LoVo (cell line): ENCODE results near the gene RAB36.

Source experiments
- DNase-seq: peaks from one replicate; pipeline ENCODE4 v3.0.0-alpha.2; 2016; ENCODE audit warnings: low spot score

RAB36 gene

GRCh38 chr22:23144932-23145877 is at the start of gene RAB36:
TSS of gene RAB36 (plus strand) at chr22:23145477. CDS start at chr22:23146617, 1,140 bp downstream.
- peak; percentile 88 for DNase-seq

GRCh38 chr22:23095733-23096342 is 49.4 kb upstream of the RAB36 start:
- no peak for DNase-seq

- peak; percentile 30 for DNase-seq
Observed at GRCh38 chr22:23097412-23098229, 47.7 kb upstream of the RAB36 start.

- DNase-seq: no peak
Observed at GRCh38 chr22:23098230-23098705, 47.0 kb upstream of the RAB36 start.

GRCh38 chr22:23098718-23099530 is 46.4 kb upstream of the RAB36 start:
- no peak for DNase-seq

- DNase-seq: no peak
Observed at GRCh38 chr22:23099531-23099804, 45.8 kb upstream of the RAB36 start.

GRCh38 chr22:23100124-23100801 is 45.0 kb upstream of the RAB36 start:
- no peak for DNase-seq

- no peak for DNase-seq
Observed at GRCh38 chr22:23101524-23101923, 43.8 kb upstream of the RAB36 start.

GRCh38 chr22:23102002-23102655 is 43.1 kb upstream of the RAB36 start:
- no peak for DNase-seq

- no peak for DNase-seq
Observed at GRCh38 chr22:23102776-23103175, 42.5 kb upstream of the RAB36 start.

- DNase-seq: no peak
Observed at GRCh38 chr22:23103199-23103954, 41.9 kb upstream of the RAB36 start.

- DNase-seq: no peak
Observed at GRCh38 chr22:23104187-23104971, 40.9 kb upstream of the RAB36 start.

GRCh38 chr22:23105304-23105703 is 40.0 kb upstream of the RAB36 start:
- no peak for DNase-seq

GRCh38 chr22:23105919-23106318 is 39.4 kb upstream of the RAB36 start:
- DNase-seq: no peak

- no peak for DNase-seq
Observed at GRCh38 chr22:23106344-23106743, 38.9 kb upstream of the RAB36 start.

- no peak for DNase-seq
Observed at GRCh38 chr22:23106906-23107367, 38.3 kb upstream of the RAB36 start.

- no peak for DNase-seq
Observed at GRCh38 chr22:23107487-23108248, 37.6 kb upstream of the RAB36 start.
